ENCODE results near the gene CCDC158.
"Not testable (repeated sequence)": the region's sequence is repeated elsewhere in the genome, so short reads cannot be mapped to it uniquely, and the experiment has no call there.

Gene CCDC158

GRCh38 chr4:76311896-76312331, 109.0 kb downstream of the CCDC158 start:
- DNase-seq (ENCODE audit: low spot score) = no peak

DNA sequence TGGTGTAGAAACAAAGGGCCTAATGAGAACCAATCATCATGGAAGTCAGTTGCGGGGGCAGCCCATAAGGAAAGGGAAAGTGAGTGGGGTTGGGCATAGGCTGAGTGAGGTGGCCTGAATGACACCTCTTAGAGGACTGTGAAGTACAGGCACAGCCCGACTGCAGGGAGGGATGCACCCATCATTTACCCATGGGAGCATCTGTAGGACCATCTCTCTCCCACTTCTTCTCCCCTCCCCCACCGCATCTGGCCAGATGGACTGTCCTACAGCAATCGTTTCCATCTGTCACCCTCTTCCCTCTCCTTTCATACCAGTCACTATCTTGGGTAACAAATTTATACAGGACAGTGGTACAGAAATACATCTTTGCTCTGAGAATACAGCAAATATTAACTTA, 110.3 kb downstream of the CCDC158 start:
- DNase-seq (ENCODE audit: low spot score) = no peak

DNA sequence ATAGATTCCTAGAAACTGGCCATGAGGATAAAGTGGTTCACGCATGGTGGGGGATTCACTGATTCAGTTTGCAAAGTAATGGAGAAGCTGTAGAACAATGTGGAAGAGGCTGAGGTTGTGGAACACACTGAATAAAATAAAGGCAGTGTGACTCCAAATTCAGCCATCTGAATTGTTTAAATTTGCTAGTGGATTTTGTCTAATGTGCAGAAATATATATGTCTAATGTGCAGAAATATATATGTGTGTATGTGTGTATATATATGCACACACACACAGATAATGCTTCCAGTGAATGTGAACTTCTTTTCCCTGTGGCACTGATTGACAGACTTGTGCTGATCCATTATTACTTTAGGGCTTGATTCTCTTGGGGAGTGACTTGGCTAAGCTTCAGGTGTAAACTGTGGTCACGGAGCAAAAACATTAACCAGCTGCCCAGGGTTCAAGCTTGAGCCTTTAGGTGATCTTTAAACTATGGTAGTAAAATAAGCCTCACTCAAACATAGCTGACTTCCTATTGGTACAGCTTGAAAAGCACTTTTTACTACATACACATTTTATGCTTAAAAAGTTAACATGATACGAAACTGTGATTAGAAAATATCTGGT, 110.9 kb downstream of the CCDC158 start:
- DNase-seq (ENCODE audit: low spot score) = no peak

GRCh38 chr4:76308548-76308947, 112.4 kb downstream of the CCDC158 start:
- DNase-seq (ENCODE audit: low spot score) = peak; percentile 24

GRCh38 chr4:76307660-76308014, 113.3 kb downstream of the CCDC158 start:
- peak; percentile 32 for DNase-seq (ENCODE audit: low spot score)

DNA sequence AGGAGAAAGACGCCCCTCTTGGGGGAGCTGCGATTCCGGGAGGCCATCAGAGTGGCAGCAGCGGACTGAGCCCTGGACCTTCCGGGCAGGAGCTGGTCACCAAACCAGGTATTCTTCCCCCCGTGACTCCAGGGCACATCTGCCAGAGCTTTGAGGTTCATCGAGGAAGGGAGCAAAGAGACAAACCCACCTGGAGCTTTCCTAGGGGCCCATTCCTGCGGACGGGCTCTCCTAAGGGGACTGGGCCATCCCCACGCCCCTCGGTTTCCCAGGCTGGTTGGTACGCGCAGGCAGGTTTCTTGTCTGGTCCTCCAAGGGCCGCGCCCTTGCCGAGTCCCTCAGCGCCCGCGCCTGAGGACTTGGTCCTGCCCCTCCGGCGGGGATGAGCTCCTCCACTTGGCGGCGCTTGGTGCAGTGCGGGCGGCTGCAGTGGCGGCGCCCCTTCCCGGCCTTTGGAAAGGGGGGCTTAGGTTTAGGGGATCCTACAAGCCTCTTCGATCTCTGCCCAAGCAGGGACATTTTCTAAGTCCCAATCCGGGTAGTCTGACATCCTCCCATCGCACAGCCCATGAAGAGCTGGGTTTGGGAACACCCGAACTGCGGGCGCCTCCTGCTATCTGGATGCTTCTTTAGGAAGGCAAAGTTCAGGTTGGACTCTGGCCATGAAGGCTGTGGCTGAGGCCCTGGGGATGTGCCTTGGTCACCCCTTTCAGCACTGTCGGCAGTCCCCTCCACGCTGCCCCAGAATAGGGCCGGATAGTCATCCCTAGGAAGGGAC, 113.9 kb downstream of the CCDC158 start:
- peak; percentile 73 for DNase-seq (ENCODE audit: low spot score)

- DNase-seq (ENCODE audit: low spot score) = peak; percentile 82
Observed at GRCh38 chr4:76305971-76306881, 114.7 kb downstream of the CCDC158 start, which contains the start of gene STBD1. TSS of gene STBD1 (plus strand) at chr4:76306733. CDS start at chr4:76306770, 37 bp downstream.

- DNase-seq (ENCODE audit: low spot score) = no peak
Observed at GRCh38 chr4:76305033-76305687, 115.8 kb downstream of the CCDC158 start.

DNA sequence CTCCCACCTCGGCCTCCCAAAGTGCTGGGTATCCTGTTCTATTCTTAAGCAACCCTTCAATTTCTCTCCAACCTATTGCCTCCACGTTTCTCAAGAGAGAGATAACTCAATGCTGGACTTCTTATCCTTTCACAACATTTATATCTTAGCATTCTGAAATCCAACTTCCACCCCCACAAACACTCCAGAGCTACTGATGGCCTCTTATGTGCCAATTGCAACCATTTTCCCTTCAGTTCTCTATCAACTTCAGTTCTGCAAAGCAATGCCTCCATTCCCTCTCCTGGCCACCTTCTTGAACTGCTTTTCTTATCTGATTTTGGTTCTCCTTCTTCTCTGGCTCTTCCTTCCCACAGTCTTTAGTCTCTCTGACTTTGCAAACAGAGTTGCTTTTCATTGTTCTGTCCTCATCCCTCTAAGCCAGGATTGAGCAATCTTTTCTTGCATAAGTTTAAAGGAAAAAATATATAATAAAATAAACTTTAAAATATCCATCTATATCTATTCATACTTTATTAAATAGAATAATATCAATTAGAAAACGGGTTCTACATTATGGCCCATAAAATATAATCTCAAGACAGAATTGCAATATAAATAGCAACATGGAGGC, 118.0 kb downstream of the CCDC158 start:
- DNase-seq (ENCODE audit: low spot score) = no peak

GRCh38 chr4:76301775-76302162, 119.2 kb downstream of the CCDC158 start:
- peak; percentile 57 for DNase-seq (ENCODE audit: low spot score)

- peak; percentile 93 for DNase-seq (ENCODE audit: low spot score)
Observed at GRCh38 chr4:76301068-76301774, 119.7 kb downstream of the CCDC158 start.

- no peak for DNase-seq (ENCODE audit: low spot score)
Observed at GRCh38 chr4:76300012-76300411, 120.9 kb downstream of the CCDC158 start.

DNA sequence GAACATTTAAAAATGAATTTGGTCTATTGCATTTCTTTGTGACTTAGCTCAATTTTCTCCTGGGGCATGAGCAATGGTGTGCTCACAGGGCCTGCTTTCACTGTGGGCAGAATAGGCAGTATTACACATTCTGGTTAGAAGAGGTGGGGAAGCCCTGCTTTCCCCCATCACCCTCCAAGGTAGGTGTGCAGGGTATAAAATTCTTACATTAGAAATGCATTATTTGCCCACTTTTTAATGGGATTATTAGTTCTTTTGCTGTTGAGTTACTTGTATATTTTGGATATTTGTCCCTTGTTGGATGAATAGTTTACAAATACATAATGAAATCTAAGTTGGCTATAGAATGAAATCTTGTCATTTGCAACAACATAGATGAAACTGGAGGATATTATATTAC, 122.7 kb downstream of the CCDC158 start:
- DNase-seq (ENCODE audit: low spot score) = no peak

- no peak for DNase-seq (ENCODE audit: low spot score)
Observed at GRCh38 chr4:76296286-76296820, 124.6 kb downstream of the CCDC158 start.

DNA sequence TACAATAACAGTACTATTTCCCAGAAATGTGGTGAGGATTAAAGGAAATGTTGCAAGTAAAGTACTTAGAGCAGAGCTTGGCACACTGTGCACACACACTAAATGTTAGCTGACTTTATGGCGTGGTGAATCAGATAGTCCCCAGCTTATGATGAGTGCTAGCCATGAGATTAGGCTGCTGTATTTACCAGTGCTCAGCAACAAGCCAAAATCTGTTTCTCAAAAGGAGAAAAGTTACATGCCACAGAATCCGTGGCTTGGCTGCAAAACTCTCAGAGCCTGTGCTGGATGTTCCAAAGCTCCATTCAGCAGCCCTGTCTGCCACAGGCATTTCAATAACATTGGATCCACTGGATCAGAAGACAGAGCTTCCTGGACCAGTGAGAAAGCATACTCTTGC, 127.2 kb downstream of the CCDC158 start:
- no peak for DNase-seq (ENCODE audit: low spot score)

DNA sequence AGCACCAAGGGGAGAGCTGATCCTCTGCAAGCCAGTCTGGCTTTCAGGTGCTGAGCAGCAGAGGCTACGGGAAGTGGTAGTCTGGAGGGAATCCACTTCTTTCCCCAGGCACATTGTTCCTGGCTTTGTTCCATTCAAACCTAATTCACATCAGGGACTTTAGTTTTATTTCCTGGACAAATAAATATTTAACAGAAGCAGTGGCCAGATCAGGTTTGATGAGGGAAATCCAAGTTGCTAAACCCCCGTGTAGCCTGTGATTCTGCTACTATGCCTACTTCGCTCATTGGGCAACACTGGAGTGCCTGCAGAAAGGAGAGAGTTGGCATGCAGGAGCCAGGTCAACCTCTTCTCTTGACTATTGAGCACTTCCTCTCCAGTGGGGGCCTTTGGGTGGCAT, 128.2 kb downstream of the CCDC158 start:
- DNase-seq (ENCODE audit: low spot score) = no peak

DNA sequence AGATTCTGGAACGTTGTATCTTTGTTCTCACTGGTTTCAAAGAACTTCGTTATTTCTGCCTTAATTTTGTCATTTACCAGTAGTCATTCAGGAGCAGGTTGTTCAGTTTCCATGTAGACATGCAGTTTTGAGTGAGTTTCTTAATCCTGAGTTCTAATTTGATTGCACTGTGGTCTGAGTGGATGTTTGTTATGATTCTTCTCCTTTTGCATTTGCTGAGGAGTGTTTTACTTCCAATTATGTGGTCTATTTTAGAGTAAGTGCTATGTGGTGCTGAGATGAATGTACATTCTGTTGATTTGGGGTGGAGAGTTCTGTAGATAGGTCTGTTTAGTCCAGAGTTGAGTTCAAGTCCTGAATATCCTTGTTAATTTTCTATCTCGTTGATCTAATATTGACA, 133.1 kb downstream of the CCDC158 start:
- not testable (repeated sequence) for DNase-seq (ENCODE audit: low spot score)

DNA sequence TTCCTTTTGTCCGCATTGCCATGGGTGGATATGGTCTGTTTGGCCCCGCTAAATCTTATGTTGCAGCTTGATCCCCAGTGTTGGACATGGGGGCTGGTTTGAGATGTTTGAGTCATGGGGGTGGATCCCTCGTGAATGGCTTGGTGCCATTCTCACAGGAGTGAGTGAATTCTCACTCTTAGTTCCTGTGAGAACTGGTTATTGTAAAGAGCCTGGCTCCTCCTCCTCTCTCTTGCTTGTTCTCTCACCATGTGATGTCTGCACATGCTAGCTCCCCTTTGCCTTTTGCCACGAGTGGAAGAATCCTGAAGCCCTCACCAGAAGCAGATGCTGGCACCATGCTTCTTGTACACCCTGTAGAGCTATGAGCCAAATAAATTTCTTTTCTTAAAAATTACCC, 137.0 kb downstream of the CCDC158 start:
- no peak for DNase-seq (ENCODE audit: low spot score)

GRCh38 chr4:76282941-76283689, 137.8 kb downstream of the CCDC158 start:
- no peak for DNase-seq (ENCODE audit: low spot score)

DNA sequence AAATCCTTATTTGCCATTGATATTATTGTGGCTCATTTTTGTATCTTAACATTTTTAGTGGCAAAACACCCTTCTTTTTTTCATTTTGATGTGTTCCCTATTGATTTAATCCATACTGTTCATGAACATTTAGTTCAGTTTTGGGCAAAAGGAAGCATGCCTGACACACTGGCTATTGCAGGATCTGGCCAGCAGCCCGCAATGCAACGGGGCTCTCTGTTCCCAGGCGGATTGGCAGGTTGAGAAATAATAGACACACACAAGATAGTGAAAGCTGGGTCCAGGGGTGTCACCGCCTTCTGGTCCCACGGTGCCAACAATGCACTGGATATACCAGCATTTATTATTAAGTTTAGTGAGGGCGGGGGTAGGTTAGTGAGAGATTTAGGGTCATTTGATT, 139.3 kb downstream of the CCDC158 start:
- DNase-seq (ENCODE audit: low spot score) = not testable (repeated sequence)
